Measurements from ENCODE around the gene BABAM2. TPM values are rescaled to one million over a fixed set of nuclear protein-coding genes. Genes with fewer than 3 reads are reported as not detected.

The BABAM2 gene
- total and polyA plus RNA-seq, 9 of the 15 experiments (the other 6 are each of a cell fraction or from before 2014, with no cell fraction given): 10.9 to 37.4 (median 25.6) TPM

- ATAC-seq: peak; percentile 19
- H2AFZ ChIP-seq (ENCODE audit: low read depth, low read length): peak overlapping the region; percentile 98
- H3K27ac ChIP-seq (ENCODE audit: extremely low read depth, low read depth, low read length): peak overlapping the region; percentile 93
- no peaks in the 10 kb centered on the region for H3K9me1 ChIP-seq (ENCODE audit: control insufficient read depth, insufficient read depth, low read length)
- peaks cover 26% of the 10 kb centered on the region for H3K79me2 ChIP-seq (ENCODE audit: control insufficient read depth, insufficient read depth, low read length)
- peak overlapping the region; percentile 84 to 89 for H3K9ac ChIP-seq (ENCODE audit: insufficient read depth in 1 of 2, low read depth in 2 of 2, low read length in 2 of 2)
- peak overlapping the region; percentile 96 for H3K4me2 ChIP-seq (ENCODE audit: insufficient read depth, low read length)
- 13% methylated on average over 23 of the region's 24 CpGs for WGBS (ENCODE audit: insufficient coverage, low coverage, missing lambda C conversion rate)
- no peaks in the 10 kb centered on the region for H3K27me3 ChIP-seq (ENCODE audit: control insufficient read depth in 2 of 2, insufficient read depth in 2 of 2, low read length in 2 of 2)
- intact Hi-C loops (cut with micrococcal nuclease): loop anchor here (10.0 kb wide), 2 partner anchors 136 to 504 kb away; partner anchors contain the start of gene FOSL2
- in situ Hi-C loops (cut with MboI): no loop called here
- peaks cover 12% of the 10 kb centered on the region; the same call in 1 of the 3 replicates for H3K36me3 ChIP-seq (ENCODE audit: control insufficient read depth, insufficient read depth, low read length)
- peak; percentile 81 for FAIRE-seq
- peak overlapping the region; percentile 57 for H3K4me3 ChIP-seq
- DNase-seq (ENCODE audit: extremely low read depth in 1 of 4, low spot score in 3 of 4): peak; percentile 81 to 85 (median 82)
- ChIA-PET POLR2A (interaction anchor here (1.5 kb wide), 1 partner anchor 8 kb away, joined by 5 read pairs; no protein-coding TSS in a partner anchor), CTCF (ENCODE audit: low intra/inter-chr PET ratio) (no interaction called here)
- H3K9me3 ChIP-seq (replicated peaks; ENCODE audit: control insufficient read depth, insufficient read depth, low read depth, low read length): no peaks in the 10 kb centered on the region
- no peaks in the 10 kb centered on the region for H4K20me1 ChIP-seq (replicated peaks; ENCODE audit: control insufficient read depth, insufficient read depth, low read length)
- BruUV-seq (replicated peaks): TSS peak; percentile 65
- H3K4me1 ChIP-seq (replicated peaks in 1 of 2; ENCODE audit: control insufficient read depth in 2 of 2, insufficient read depth in 2 of 2, low read length in 2 of 2): peaks cover 6 to 10% of the 10 kb centered on the region in 2 experiments; a peak in 4 of 5 replicates
- no peak for TF ChIP-seq NR2F6 (CRISPR knock-in tag; IDR thresholded peaks at IDR 0.05)
- TF ChIP-seq YY1 (IDR thresholded peaks at IDR 0.05; ENCODE audit: borderline replicate concordance in 1 of 3, control insufficient read depth in 1 of 3, extremely low read depth in 1 of 3, insufficient read depth in 3 of 3, insufficient read length in 1 of 3, insufficient replicate concordance in 2 of 3, low read depth in 1 of 3, low read length in 2 of 3): no peak
- no peak for TF ChIP-seq POLR2AphosphoS2 (IDR thresholded peaks at IDR 0.05; ENCODE audit: low read length)
- no peak for TF ChIP-seq ILF3 (IDR thresholded peaks at IDR 0.05; ENCODE audit: borderline replicate concordance)
- TF ChIP-seq ZBTB33 (CRISPR knock-in tag; IDR thresholded peaks at IDR 0.05): no peak
- TF ChIP-seq MCM7 (IDR thresholded peaks at IDR 0.05): no peak
- peak; percentile 39; the same call in 1 of the 2 replicates for TF ChIP-seq GMEB1 (CRISPR knock-in tag; IDR thresholded peaks at IDR 0.05)
- TF ChIP-seq C11orf30 (IDR thresholded peaks at IDR 0.05; ENCODE audit: low read depth): peak; percentile 41; the same call in 1 of the 2 replicates
- no peak for TF ChIP-seq HDAC3 (IDR thresholded peaks at IDR 0.05; ENCODE audit: borderline replicate concordance, partially characterized antibody)
- TF ChIP-seq ZNF518B (CRISPR knock-in tag; IDR thresholded peaks at IDR 0.05): no peak
- TF ChIP-seq CHD1 (IDR thresholded peaks at IDR 0.05; ENCODE audit: low read length): no peak
- TF ChIP-seq RBFOX2 (IDR thresholded peaks at IDR 0.05; ENCODE audit: low read depth, low read length): no peak
- no peak for TF ChIP-seq TAF15 (IDR thresholded peaks at IDR 0.05; ENCODE audit: low read depth, low read length)
Measured at GRCh38 chr2:27890924-27891672, 569 bp downstream of the BABAM2 start.
